GM18907 (cell line): ENCODE results near the gene RFX3.

Experiments
- ATAC-seq: cut with Tn5 transposase; IDR thresholded peaks from one replicate; pipeline ENCODE4 v1.9.1; 2021; ENCODE audit warnings: mild to moderate bottlenecking, moderate library complexity; ENCODE audit not compliant: unreplicated experiment

Gene RFX3

GRCh38 chr9:3525836-3526164, at the start of gene RFX3:
RFX3 (minus strand) TSS chr9:3526001; CDS start chr9:3395588, 130,413 bp downstream.
- ATAC-seq, result peak; percentile 62

- ATAC-seq, result no peak
These were observed 45.7 kb upstream of the RFX3 start for GRCh38 chr9:3571500-3571899.

GRCh38 chr9:3569529-3569928, 43.7 kb upstream of the RFX3 start:
- ATAC-seq, result no peak

- ATAC-seq, result no peak
These were observed 42.2 kb upstream of the RFX3 start for GRCh38 chr9:3567988-3568387.

- ATAC-seq, result no peak
These were observed 27.4 kb upstream of the RFX3 start for GRCh38 chr9:3553076-3553765.

GRCh38 chr9:3549225-3549624, 23.4 kb upstream of the RFX3 start:
- no peak for ATAC-seq

- no peak for ATAC-seq
These were observed 22.8 kb upstream of the RFX3 start for GRCh38 chr9:3548648-3549047.

GRCh38 chr9:3541206-3541605, 15.4 kb upstream of the RFX3 start:
- ATAC-seq, result no peak

GRCh38 chr9:3534614-3535404, 9.0 kb upstream of the RFX3 start:
- ATAC-seq, result no peak

GRCh38 chr9:3532158-3532557, 6.4 kb upstream of the RFX3 start:
- ATAC-seq, result no peak

GRCh38 chr9:3528451-3528850, 2.6 kb upstream of the RFX3 start:
- ATAC-seq, result no peak

GRCh38 chr9:3526997-3527940, 1.5 kb upstream of the RFX3 start:
- no peak for ATAC-seq

GRCh38 chr9:3526165-3526996, 580 bp upstream of the RFX3 start:
- ATAC-seq, result peak; percentile 71

GRCh38 chr9:3525096-3525835, 535 bp downstream of the RFX3 start:
- peak; percentile 2 for ATAC-seq

- ATAC-seq, result no peak
These were observed 3.8 kb downstream of the RFX3 start for GRCh38 chr9:3521966-3522365.

GRCh38 chr9:3520564-3520963, 5.2 kb downstream of the RFX3 start:
- no peak for ATAC-seq

GRCh38 chr9:3517377-3518048, 8.3 kb downstream of the RFX3 start:
- ATAC-seq, result no peak

GRCh38 chr9:3516667-3517330, 9.0 kb downstream of the RFX3 start:
- ATAC-seq, result no peak

GRCh38 chr9:3515405-3515804, 10.4 kb downstream of the RFX3 start:
- ATAC-seq, result no peak
